Natural killer cell (primary cell): ENCODE data around the gene MAT1A. TPM values are rescaled to one million over a fixed set of nuclear protein-coding genes. Genes with fewer than 3 reads are reported as not detected.
A peak's percentile ranks its signal among the peaks of the same experiment; 100 is the strongest.
"Not testable (repeated sequence)": the region's sequence is repeated elsewhere in the genome, so short reads cannot be mapped to it uniquely, and the experiment has no call there.

Experiments used
- ATAC-seq, 3 donors: fragments of 150-1000 bp in 2 of 3; fragments of 200-7000 bp in 1 of 3; cut with Tn5 transposase; 1 replicate in 1 of 3; 2 replicates in 2 of 3; pipeline ENCODE4 v1.10.0; 2021; ENCODE audit warnings: mild to moderate bottlenecking in 2 of 3, moderate library complexity in 2 of 3
- DNase-seq, 2 donors: peaks; one replicate each; pipeline versions ENCODE4 v3.0.0 to v3.0.0-alpha.2; 2013 to 2021; ENCODE audit warnings: mixed read lengths in 1 of 2
- H3K27ac ChIP-seq: one replicate; pipeline ENCODE4 v1.5.1; 2013; ENCODE audit warnings: mild to moderate bottlenecking, low read length
- H3K27me3 ChIP-seq: one replicate; pipeline ENCODE4 v1.6.1; 2013; ENCODE audit warnings: low read length; ENCODE audit not compliant: control insufficient read depth, insufficient read depth
- H3K36me3 ChIP-seq: one replicate; pipeline ENCODE4 v1.6.1; 2013; ENCODE audit warnings: low read length; ENCODE audit not compliant: control insufficient read depth, insufficient read depth
- H3K4me1 ChIP-seq: one replicate; pipeline ENCODE4 v1.6.1; 2013; ENCODE audit warnings: low read length; ENCODE audit not compliant: control insufficient read depth, insufficient read depth
- H3K4me3 ChIP-seq: one replicate; pipeline ENCODE4 v1.5.1; 2013; ENCODE audit warnings: low read length
- H3K9me3 ChIP-seq: one replicate; pipeline ENCODE4 v1.6.1; 2013; ENCODE audit warnings: low read length; ENCODE audit not compliant: control insufficient read depth, insufficient read depth
- H3K27ac Mint-ChIP-seq, 2 donors: one replicate each; pipeline ENCODE4 v1.8.0; 2022; ENCODE audit warnings: mild to moderate bottlenecking in 2 of 2, mixed read lengths in 2 of 2, moderate library complexity in 1 of 2
- H3K27me3 Mint-ChIP-seq, 2 donors: one replicate each; pipeline ENCODE4 v1.8.0; 2022; ENCODE audit warnings: low read depth in 2 of 2, mixed read lengths in 2 of 2
- H3K36me3 Mint-ChIP-seq: one replicate; pipeline ENCODE4 v1.8.0; 2022; ENCODE audit warnings: mixed read lengths
- H3K4me1 Mint-ChIP-seq, 2 donors: one replicate each; pipeline ENCODE4 v1.8.0; 2022; ENCODE audit warnings: mixed read lengths in 2 of 2
- H3K4me3 Mint-ChIP-seq: one replicate; pipeline ENCODE4 v1.8.0; 2022; ENCODE audit warnings: mild to moderate bottlenecking, moderate library complexity, mixed read lengths
- H3K9me3 Mint-ChIP-seq, 2 donors: one replicate each; pipeline ENCODE4 v1.8.0; 2022; ENCODE audit warnings: mixed read lengths in 2 of 2
- CTCF ChIP-seq: fragments of 200-600 bp; IDR thresholded peaks from one replicate; pipeline ENCODE4 v1.8.0; 2022; ENCODE audit warnings: antibody characterized with exemption
- WGBS: methylation state at CpG from one replicate; pipeline ENCODE4 v1.1.7; 2013; ENCODE audit warnings: missing lambda C conversion rate; ENCODE audit not compliant: insufficient coverage; 5-methylcytosine and 5-hydroxymethylcytosine counted together
- intact Hi-C: fragments of 100-400 bp; cut with micrococcal nuclease; formaldehyde crosslinking; loops from one replicate; pipeline ENCODE4 v1.14.2; 2022
- total RNA-seq, 4 donors: library from RNA; stranded (reverse); fragments of 120-200 nt in 1 of 4; gene quantifications; one replicate each; pipeline versions ENCODE4 v1.2.3 to v1.2.4, GENCODE V29; 2013 to 2022

Gene MAT1A
- total RNA-seq, 3 donors from 2014 or later (not counting 1 experiment from before 2014, with no cell fraction given): not detected

DNA sequence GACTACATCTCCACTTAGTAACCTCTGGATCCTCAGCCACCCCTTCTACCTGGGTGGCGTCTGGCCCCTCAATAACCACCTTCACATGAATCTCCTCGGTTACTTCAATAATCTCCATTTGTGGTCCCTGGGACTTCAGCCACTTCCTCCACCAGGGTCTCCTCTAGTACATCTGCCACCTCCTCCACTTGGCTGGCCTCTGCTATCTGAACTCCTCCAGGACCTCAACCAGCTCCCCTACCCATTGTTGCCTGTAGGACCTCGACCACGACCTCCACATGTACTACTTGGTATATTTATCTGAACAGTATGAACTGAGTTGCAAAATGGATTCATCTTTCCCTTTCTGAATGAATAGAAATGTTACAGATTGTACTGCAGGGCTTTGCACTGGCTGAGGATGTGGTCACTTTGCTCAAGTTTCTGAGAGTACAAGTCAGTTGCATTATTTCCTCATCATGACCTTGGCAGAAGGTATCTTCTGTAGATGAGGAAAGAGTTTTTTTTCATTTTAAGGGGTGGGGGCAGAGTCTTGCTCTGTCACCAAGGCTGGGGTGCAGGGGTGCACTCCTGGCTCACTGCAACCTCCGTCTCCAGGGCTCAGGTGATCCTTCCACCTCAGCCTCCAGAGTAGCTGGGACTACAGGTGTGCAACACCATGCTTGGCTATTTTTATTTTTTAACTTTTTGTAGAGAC, 36.0 kb downstream of the MAT1A start:
- peaks cover 19% of the 10 kb centered on the region for H3K4me1 ChIP-seq
- ATAC-seq (peak in 2 of 3 donors; percentile 45 to 66), DNase-seq (no peak)
- Mint-ChIP-seq H3K4me3 (peak overlapping the region; percentile 6), H3K27me3 (peaks cover 5 to 13% of the 10 kb centered on the region in 2 donors), H3K9me3 (no peaks in the 10 kb centered on the region), H3K36me3 (no peaks in the 10 kb centered on the region), H3K27ac (peak overlapping the region in 1 of 2 donors; percentile 66), H3K4me1 (peaks cover 11 to 19% of the 10 kb centered on the region in 2 donors)
- H3K9me3 ChIP-seq: no peaks in the 10 kb centered on the region
- H3K4me3 ChIP-seq: no peak overlapping the region
- H3K27me3 ChIP-seq: no peaks in the 10 kb centered on the region
- no peak overlapping the region for H3K27ac ChIP-seq
- no peaks in the 10 kb centered on the region for H3K36me3 ChIP-seq
- 43% methylated on average over 3 of the region's 5 CpGs for WGBS
- no peak for TF ChIP-seq CTCF
- intact Hi-C loops: no loop called here

DNA sequence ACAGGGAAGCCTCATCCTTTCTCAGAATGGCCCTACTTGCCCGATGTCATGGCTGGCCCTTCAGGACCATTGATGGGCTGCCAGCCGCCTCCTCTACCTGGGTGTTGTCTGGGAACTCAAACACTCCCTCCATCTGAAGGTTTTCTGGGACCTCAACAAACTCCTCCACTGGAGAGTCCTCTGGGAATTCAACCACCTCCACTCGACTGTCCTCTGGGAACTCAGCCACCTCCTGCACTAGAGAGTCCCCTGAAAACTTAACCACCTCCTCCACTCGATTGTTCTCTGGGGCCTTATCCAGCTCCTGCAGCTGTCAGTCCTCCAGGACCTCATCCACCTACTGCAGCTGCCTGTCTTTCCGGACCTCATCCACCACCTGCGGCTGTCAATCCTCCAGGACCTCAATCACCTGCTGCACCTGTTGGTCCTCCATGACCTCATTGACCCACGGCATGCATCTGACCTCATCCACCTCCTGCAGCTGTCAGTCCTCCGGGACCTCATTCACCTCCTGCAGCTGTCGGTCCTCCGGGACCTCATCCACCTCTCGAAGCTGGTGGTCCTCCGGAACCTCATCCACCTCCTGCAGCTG, 37.1 kb downstream of the MAT1A start:
- no peak for ATAC-seq
- H3K9me3 Mint-ChIP-seq: no peaks in the 10 kb centered on the region
- no peak overlapping the region for H3K27ac Mint-ChIP-seq
- H3K4me1 Mint-ChIP-seq: peaks cover 11 to 19% of the 10 kb centered on the region in 2 donors
- no peak overlapping the region for H3K27ac ChIP-seq
- peaks cover 5 to 13% of the 10 kb centered on the region in 2 donors for H3K27me3 Mint-ChIP-seq
- DNase-seq: no peak
- WGBS: 93% methylated on average over 12 of the region's 12 CpGs
- TF ChIP-seq CTCF: no peak
- intact Hi-C loops: no loop called here
- H3K27me3 ChIP-seq: no peaks in the 10 kb centered on the region
- H3K4me3 Mint-ChIP-seq: no peak overlapping the region
- H3K4me3 ChIP-seq: no peak overlapping the region
- H3K36me3 ChIP-seq: no peaks in the 10 kb centered on the region
- no peaks in the 10 kb centered on the region for H3K36me3 Mint-ChIP-seq
- no peaks in the 10 kb centered on the region for H3K9me3 ChIP-seq
- H3K4me1 ChIP-seq: peaks cover 19% of the 10 kb centered on the region

DNA sequence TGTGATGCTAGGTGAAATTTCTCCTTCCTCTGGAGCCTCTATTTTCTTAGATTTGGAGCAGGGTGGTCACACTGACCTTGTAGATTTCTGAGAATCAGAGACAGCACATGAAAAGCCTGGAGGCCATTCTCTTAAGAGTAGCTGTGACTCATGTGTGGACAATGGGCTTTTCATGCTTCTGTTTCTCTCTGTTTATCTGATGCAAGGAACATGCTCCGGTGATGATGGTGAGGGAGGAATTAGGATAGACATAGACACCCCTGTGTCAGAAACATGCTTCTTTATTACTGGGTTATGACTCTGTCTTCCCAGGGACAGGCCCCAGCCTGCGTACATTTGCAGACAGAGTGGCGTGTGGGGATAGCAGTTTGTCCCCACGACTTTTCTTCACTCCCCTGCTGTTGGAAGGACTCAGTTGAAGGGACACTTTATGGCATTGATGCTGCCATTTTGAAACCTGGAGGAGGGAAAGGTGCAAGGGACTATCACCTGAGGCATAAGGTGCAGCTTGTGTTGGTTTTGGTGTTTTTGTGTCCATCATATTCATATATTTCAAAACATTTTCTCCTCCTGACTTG, 37.7 kb downstream of the MAT1A start:
- WGBS: 92% methylated on average over 3 of the region's 4 CpGs
- H3K4me3 ChIP-seq, intact Hi-C loops, DNase-seq, H3K36me3 ChIP-seq, H3K36me3 Mint-ChIP-seq, H3K9me3 Mint-ChIP-seq, H3K27me3 ChIP-seq, H3K27ac ChIP-seq, H3K4me3 Mint-ChIP-seq, H3K9me3 ChIP-seq, H3K27ac Mint-ChIP-seq, ATAC-seq: not testable (repeated sequence)
- H3K4me1 ChIP-seq: peaks cover 19% of the 10 kb centered on the region
- Mint-ChIP-seq H3K27me3 (peaks cover 3 to 13% of the 10 kb centered on the region in 2 donors), H3K4me1 (peaks cover 11 to 19% of the 10 kb centered on the region in 2 donors)

GRCh38 chr10:80250399-80250798, 39.1 kb downstream of the MAT1A start:
- H3K27ac ChIP-seq, DNase-seq, intact Hi-C loops, H3K27ac Mint-ChIP-seq, H3K36me3 Mint-ChIP-seq, H3K36me3 ChIP-seq, H3K9me3 ChIP-seq, H3K4me3 ChIP-seq, H3K9me3 Mint-ChIP-seq, H3K27me3 ChIP-seq, H3K4me3 Mint-ChIP-seq: not testable (repeated sequence)
- Mint-ChIP-seq H3K27me3 (peaks cover 3 to 13% of the 10 kb centered on the region in 2 donors), H3K4me1 (peaks cover 11 to 19% of the 10 kb centered on the region in 2 donors)
- H3K4me1 ChIP-seq: peaks cover 19% of the 10 kb centered on the region
- peak in 1 of 3 donors; percentile 54 for ATAC-seq
- WGBS: no CpG with 5 or more reads among the region's 1 CpG

GRCh38 chr10:80249906-80250305, 39.6 kb downstream of the MAT1A start:
- not testable (repeated sequence) for H3K27ac Mint-ChIP-seq

GRCh38 chr10:80247611-80248010, 41.8 kb downstream of the MAT1A start:
- H3K4me3 ChIP-seq, H3K9me3 ChIP-seq, H3K4me1 ChIP-seq, H3K4me3 Mint-ChIP-seq, ATAC-seq, DNase-seq, H3K27ac Mint-ChIP-seq, H3K27me3 ChIP-seq, H3K27ac ChIP-seq, H3K9me3 Mint-ChIP-seq, H3K4me1 Mint-ChIP-seq, H3K36me3 ChIP-seq, H3K36me3 Mint-ChIP-seq, intact Hi-C loops: not testable (repeated sequence)
- no CpG with 5 or more reads among the region's 20 CpGs for WGBS
- H3K27me3 Mint-ChIP-seq: peaks cover 10 to 11% of the 10 kb centered on the region in 2 donors

More at GRCh38 chr10:80249906-80250305, 39.6 kb downstream of the MAT1A start:
- intact Hi-C loops, DNase-seq, H3K9me3 ChIP-seq, H3K27ac ChIP-seq, H3K4me3 Mint-ChIP-seq, H3K27me3 ChIP-seq, H3K36me3 ChIP-seq, H3K36me3 Mint-ChIP-seq, H3K9me3 Mint-ChIP-seq, H3K4me3 ChIP-seq, ATAC-seq: not testable (repeated sequence)
- Mint-ChIP-seq H3K27me3 (peaks cover 3 to 13% of the 10 kb centered on the region in 2 donors), H3K4me1 (peaks cover 11 to 19% of the 10 kb centered on the region in 2 donors)
- no CpG with 5 or more reads among the region's 4 CpGs for WGBS
- peaks cover 19% of the 10 kb centered on the region for H3K4me1 ChIP-seq
